Rectal smooth muscle tissue (tissue), 1 donor: ENCODE data around the gene MIEN1.
A peak's percentile ranks its signal among the peaks of the same experiment; 100 is the strongest.
"Not testable (repeated sequence)": the region's sequence is repeated elsewhere in the genome, so short reads cannot be mapped to it uniquely, and the experiment has no call there.

ENCODE experiments used
- H3K27ac ChIP-seq: one replicate; pipeline ENCODE4 v1.7.0; 2013; ENCODE audit warnings: low read depth, low read length, inconsistent platforms
- H3K27me3 ChIP-seq: one replicate; pipeline ENCODE4 v1.7.0; 2013; ENCODE audit warnings: low read length; ENCODE audit not compliant: control insufficient read depth, insufficient read depth
- H3K36me3 ChIP-seq: one replicate; pipeline ENCODE4 v1.7.0; 2013; ENCODE audit warnings: low read length; ENCODE audit not compliant: control insufficient read depth, insufficient read depth
- H3K4me1 ChIP-seq: one replicate; pipeline ENCODE4 v1.7.0; 2013; ENCODE audit warnings: low read length; ENCODE audit not compliant: control insufficient read depth, insufficient read depth
- H3K4me3 ChIP-seq: one replicate; pipeline ENCODE4 v1.7.0; 2013; ENCODE audit warnings: low read length
- H3K9ac ChIP-seq: one replicate; pipeline ENCODE4 v1.7.0; 2013; ENCODE audit warnings: low read length

The MIEN1 gene

DNA sequence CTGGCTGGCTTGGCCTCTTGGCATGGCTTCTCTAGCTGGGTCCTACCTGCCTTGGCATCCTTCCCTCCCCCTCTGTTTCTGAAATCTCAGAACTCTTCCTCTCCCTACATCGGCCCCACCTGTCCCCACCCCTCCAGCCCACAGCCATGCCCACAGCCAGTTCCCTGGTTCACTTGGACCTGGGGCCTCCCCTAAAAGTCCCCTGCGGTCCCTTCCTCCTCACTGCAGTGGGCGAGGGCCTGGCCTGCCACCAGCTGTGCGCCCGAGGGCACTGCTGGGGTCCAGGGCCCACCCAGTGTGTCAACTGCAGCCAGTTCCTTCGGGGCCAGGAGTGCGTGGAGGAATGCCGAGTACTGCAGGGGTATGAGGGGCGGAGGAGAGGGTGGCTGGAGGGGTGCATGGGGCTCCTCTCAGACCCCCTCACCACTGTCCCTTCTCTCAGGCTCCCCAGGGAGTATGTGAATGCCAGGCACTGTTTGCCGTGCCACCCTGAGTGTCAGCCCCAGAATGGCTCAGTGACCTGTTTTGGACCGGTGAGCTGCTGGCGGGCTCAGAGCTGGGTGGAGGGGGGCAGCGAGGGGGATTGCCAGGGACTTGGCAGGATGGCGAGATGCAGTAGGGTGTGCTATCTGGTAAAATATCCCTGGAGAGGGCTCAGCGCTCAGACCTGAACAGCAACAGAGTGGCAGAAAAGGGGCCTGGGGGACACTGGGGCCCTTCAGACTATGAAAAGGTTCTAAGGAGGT is 14.1 kb downstream of the MIEN1 start:
- Histone ChIP-seq H3K27me3 (no peaks in the 10 kb centered on the region), H3K4me3 (no peak overlapping the region), H3K4me1 (no peaks in the 10 kb centered on the region), H3K27ac (no peak overlapping the region), H3K36me3 (peaks cover 27% of the 10 kb centered on the region), H3K9ac (no peak overlapping the region)

GRCh38 chr17:39715375-39716072 is 14.8 kb downstream of the MIEN1 start:
- H3K27ac ChIP-seq = no peak overlapping the region
- H3K36me3 ChIP-seq = peaks cover 25% of the 10 kb centered on the region
- H3K4me3 ChIP-seq = no peak overlapping the region
- no peaks in the 10 kb centered on the region for H3K27me3 ChIP-seq
- no peak overlapping the region for H3K9ac ChIP-seq
- no peaks in the 10 kb centered on the region for H3K4me1 ChIP-seq

DNA sequence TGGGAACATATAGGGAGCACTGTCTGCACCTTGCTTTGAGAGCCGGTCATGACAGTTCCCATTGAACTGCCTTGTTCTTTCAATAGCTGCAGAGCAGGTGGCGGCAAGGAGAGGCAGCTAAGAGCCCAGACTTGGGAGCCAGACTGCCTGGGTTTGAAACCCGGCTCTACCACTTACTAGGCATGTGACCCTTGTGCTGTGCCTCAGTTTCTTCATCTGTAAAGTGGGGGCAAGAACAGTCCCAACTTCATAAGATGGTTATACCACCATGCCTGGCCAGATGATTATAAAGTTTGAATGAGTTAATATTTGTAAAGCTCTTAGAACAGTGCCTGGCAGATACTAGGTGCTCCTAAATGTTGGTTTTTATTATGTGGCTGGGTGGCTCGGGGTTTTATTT is 16.1 kb downstream of the MIEN1 start:
- no peak overlapping the region for H3K4me3 ChIP-seq
- H3K4me1 ChIP-seq = no peaks in the 10 kb centered on the region
- H3K27ac ChIP-seq = no peak overlapping the region
- peaks cover 26% of the 10 kb centered on the region for H3K36me3 ChIP-seq
- no peak overlapping the region for H3K9ac ChIP-seq
- H3K27me3 ChIP-seq = no peaks in the 10 kb centered on the region

GRCh38 chr17:39711851-39712250 is 18.5 kb downstream of the MIEN1 start:
- H3K27ac ChIP-seq = no peak overlapping the region
- H3K27me3 ChIP-seq = no peaks in the 10 kb centered on the region
- no peak overlapping the region for H3K4me3 ChIP-seq
- peaks cover 26% of the 10 kb centered on the region for H3K36me3 ChIP-seq
- no peak overlapping the region for H3K9ac ChIP-seq
- no peaks in the 10 kb centered on the region for H3K4me1 ChIP-seq

DNA sequence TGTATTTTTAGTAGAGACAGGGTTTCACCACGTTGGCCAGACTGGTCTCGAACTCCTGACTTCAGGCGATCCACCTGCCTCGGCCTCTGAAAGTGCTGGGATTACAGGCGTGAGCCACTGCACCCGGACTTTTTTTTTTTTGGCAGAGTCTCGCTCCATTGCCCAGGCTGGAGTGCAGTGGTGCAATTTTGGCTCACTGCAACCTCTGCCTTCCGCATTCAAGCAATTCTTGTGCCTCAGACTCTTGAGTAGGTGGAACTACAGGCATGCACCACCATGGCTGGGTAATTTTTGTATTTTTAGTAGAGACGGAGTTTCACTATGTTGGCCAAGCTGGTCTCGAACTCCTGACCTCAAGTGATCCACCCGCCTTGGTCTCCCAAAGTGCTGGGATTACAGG is 19.3 kb downstream of the MIEN1 start:
- not testable (repeated sequence) for H3K27me3 ChIP-seq, H3K27ac ChIP-seq, H3K9ac ChIP-seq, H3K4me3 ChIP-seq, H3K4me1 ChIP-seq
- peaks cover 24% of the 10 kb centered on the region for H3K36me3 ChIP-seq

DNA sequence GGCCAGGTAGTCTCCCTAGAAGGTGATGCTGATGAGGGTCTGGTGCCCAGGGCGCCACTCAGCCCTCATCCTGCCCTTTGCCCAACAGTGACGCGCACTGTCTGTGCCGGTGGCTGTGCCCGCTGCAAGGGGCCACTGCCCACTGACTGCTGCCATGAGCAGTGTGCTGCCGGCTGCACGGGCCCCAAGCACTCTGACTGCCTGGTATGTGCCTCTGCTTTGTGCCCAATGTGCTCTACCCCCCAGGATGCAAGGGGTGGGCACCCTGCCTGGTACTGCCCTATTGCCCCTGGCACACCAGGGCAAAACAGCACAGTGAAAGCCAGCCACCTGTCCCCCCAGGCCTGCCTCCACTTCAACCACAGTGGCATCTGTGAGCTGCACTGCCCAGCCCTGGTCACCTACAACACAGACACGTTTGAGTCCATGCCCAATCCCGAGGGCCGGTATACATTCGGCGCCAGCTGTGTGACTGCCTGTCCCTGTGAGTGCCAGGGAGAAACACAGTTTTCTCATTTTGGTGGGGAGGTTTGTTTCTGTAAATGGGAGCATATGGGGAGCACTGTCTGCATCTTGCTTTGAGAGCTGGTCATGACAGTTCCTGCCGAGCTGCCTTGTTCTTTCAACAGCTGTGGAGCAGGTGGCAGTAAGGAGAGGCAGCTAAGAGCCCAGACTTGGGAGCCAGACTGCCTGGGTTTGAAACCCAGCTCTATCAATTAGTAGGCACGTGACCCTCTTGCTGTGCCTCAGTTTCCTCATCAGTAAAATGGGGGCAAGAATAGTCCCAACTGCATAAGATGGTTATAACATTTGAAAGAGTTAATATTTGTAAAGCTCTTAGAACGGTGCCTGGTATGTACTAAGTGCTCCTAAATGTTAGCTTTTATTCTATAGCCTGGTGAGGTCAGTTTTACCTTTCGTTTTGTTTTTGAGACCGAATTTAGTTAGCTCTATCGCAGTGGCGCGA is 20.1 kb downstream of the MIEN1 start:
- H3K27me3 ChIP-seq = no peaks in the 10 kb centered on the region
- no peak overlapping the region for H3K4me3 ChIP-seq
- H3K4me1 ChIP-seq = no peaks in the 10 kb centered on the region
- peaks cover 16% of the 10 kb centered on the region for H3K36me3 ChIP-seq
- no peak overlapping the region for H3K27ac ChIP-seq
- no peak overlapping the region for H3K9ac ChIP-seq

GRCh38 chr17:39709319-39709997 is 20.9 kb downstream of the MIEN1 start:
- H3K27me3 ChIP-seq = no peaks in the 10 kb centered on the region
- H3K4me3 ChIP-seq = no peak overlapping the region
- H3K36me3 ChIP-seq = peaks cover 15% of the 10 kb centered on the region
- no peak overlapping the region for H3K9ac ChIP-seq
- no peak overlapping the region for H3K27ac ChIP-seq
- peaks cover 3% of the 10 kb centered on the region for H3K4me1 ChIP-seq

GRCh38 chr17:39706921-39707337 is 23.4 kb downstream of the MIEN1 start:
- Histone ChIP-seq H3K4me3 (peak overlapping the region; percentile 6), H3K9ac (no peak overlapping the region), H3K27ac (no peak overlapping the region), H3K4me1 (peaks cover 3% of the 10 kb centered on the region), H3K36me3 (peaks cover 15% of the 10 kb centered on the region), H3K27me3 (no peaks in the 10 kb centered on the region)

DNA sequence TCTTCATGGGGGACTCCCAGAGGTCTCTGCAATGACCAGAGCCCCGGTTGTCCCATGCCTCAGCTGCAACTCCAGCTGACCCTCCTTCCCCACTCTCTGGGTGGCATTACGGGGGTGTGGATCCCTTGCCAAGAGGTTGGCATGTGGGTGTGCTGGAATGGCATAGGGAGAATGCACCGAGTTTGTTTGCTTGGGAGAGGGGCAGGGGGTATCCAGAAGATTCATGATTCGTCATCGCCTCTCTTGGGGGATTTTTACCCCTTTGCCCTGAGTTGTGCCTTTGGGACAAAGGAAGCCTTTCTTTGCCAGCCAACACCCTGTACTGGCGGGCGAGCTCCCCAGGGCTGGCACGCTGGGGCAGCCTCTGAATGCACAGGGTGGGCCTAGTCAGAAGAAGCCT is 23.9 kb downstream of the MIEN1 start:
- H3K36me3 ChIP-seq = peaks cover 9% of the 10 kb centered on the region
- peak overlapping the region; percentile 23 for H3K27ac ChIP-seq
- H3K9ac ChIP-seq = no peak overlapping the region
- no peaks in the 10 kb centered on the region for H3K27me3 ChIP-seq
- H3K4me3 ChIP-seq = peak overlapping the region; percentile 6
- H3K4me1 ChIP-seq = peaks cover 3% of the 10 kb centered on the region

GRCh38 chr17:39705786-39706348 is 24.5 kb downstream of the MIEN1 start:
- Histone ChIP-seq H3K27ac (peak overlapping the region; percentile 23), H3K36me3 (peaks cover 8% of the 10 kb centered on the region), H3K9ac (no peak overlapping the region), H3K4me3 (peak overlapping the region; percentile 10), H3K4me1 (peaks cover 3% of the 10 kb centered on the region), H3K27me3 (no peaks in the 10 kb centered on the region)

DNA sequence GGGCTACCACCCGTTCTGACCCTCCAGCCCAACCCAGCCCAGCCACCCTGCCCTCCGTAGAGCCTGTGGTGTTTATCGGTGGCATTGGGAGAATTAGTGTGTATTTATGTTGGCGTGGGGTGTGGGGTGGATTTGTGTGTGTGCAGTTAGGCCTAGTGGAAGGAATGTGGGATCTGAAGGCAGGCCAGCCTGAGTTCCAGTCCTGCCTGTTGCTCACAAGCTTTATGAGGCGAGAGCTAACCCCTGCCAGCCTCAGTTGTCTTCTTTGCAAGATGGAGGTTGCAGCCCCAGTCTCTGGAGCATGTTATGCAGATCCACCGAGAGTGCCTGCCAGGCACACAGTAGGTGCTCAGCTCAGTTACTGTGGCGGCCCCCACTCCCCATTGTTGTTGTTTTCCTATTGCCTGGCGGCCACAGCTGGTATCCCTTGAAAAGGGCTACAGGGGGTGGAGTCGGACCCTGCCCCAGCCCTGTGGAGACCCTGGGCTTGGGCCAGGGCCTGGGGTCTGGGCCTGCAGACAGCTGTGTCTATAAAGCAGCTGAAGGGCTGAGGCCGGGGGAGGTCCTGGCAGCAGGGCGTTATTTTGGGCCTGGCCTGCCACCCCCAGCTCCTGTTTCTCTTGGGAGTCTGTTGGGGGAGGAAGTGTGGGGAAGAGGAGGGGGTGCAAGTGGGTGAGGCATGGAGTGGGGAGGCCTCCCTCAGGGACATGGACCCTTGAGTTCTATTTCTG is 25.3 kb downstream of the MIEN1 start:
- peak overlapping the region; percentile 10 for H3K9ac ChIP-seq
- H3K36me3 ChIP-seq = peaks cover 7% of the 10 kb centered on the region
- no peaks in the 10 kb centered on the region for H3K27me3 ChIP-seq
- no peak overlapping the region for H3K4me3 ChIP-seq
- no peak overlapping the region for H3K27ac ChIP-seq
- H3K4me1 ChIP-seq = peaks cover 3% of the 10 kb centered on the region
